PC-9 (cell line): ENCODE results near the gene AK5. TPM values are rescaled to one million over a fixed set of nuclear protein-coding genes. Genes with fewer than 3 reads are reported as not detected.
A peak's percentile ranks its signal among the peaks of the same experiment; 100 is the strongest.

Experiments
- BruUV-seq: library from RNA; stranded (reverse); fragments of 400-500 nt; replicated peaks from 2 replicates; lab custom pipeline; 2021; lab: Mats Ljungman, UMichigan
- CTCF ChIA-PET: fragments of 300-600 bp; sonication (Branson Sonifier 250); formaldehyde crosslinking; loops from one replicate; lab custom pipeline; 2022; ENCODE audit warnings: antibody characterized with exemption; lab: Charles Lee
- POLR2A ChIA-PET: fragments of 300-600 bp; sonication (Branson Sonifier 250); formaldehyde crosslinking; loops from one replicate; lab custom pipeline; 2022; ENCODE audit warnings: antibody characterized with exemption; ENCODE audit not compliant: unreplicated experiment; lab: Charles Lee
- DNase-seq, 2 experiments: peaks; one replicate each; pipeline versions ENCODE4 v3.0.0 to v3.0.0-alpha.2; 2015 to 2022; ENCODE audit warnings: mixed read lengths in 1 of 2
- H2AFZ ChIP-seq: fragments of 200-600 bp; sonication (generic); 2 replicates; pipeline ENCODE4 v1.8.1; 2017; ENCODE audit warnings: antibody characterized with exemption
- H3F3A ChIP-seq: fragments of 200-600 bp; sonication (generic); 2 replicates; pipeline ENCODE4 v1.8.1; 2017; ENCODE audit warnings: antibody characterized with exemption, mild to moderate bottlenecking, low read depth; ENCODE audit not compliant: insufficient read depth
- H3K27ac ChIP-seq: fragments of 200-600 bp; sonication (generic); 2 replicates; pipeline ENCODE4 v1.6.1; 2016; ENCODE audit warnings: mixed run types
- H3K27me3 ChIP-seq: fragments of 200-600 bp; sonication (generic); 2 replicates; pipeline ENCODE4 v1.6.1; 2016; ENCODE audit warnings: low read depth, mixed run types; ENCODE audit not compliant: insufficient read depth
- H3K36me3 ChIP-seq: fragments of 200-600 bp; sonication (generic); 2 replicates; pipeline ENCODE4 v1.6.1; 2016; ENCODE audit warnings: low read depth, mixed run types
- H3K4me1 ChIP-seq: fragments of 200-600 bp; sonication (generic); replicated peaks from 2 replicates; pipeline ENCODE4 v1.6.1; 2016; ENCODE audit warnings: mixed run types; ENCODE audit not compliant: insufficient read depth
- H3K4me2 ChIP-seq: fragments of 200-600 bp; sonication (generic); 2 replicates; pipeline ENCODE4 v1.6.1; 2017; ENCODE audit warnings: mixed run types
- H3K4me3 ChIP-seq: fragments of 200-600 bp; sonication (generic); 2 replicates; pipeline ENCODE4 v1.6.1; 2016; ENCODE audit warnings: mixed run types
- H3K79me2 ChIP-seq: fragments of 200-600 bp; sonication (generic); 2 replicates; pipeline ENCODE4 v1.6.1; 2017; ENCODE audit warnings: low read depth, mixed run types
- H3K9me2 ChIP-seq: fragments of 200-600 bp; sonication (generic); 2 replicates; pipeline ENCODE4 v1.8.1; 2017; ENCODE audit warnings: mild to moderate bottlenecking; ENCODE audit not compliant: insufficient read depth
- H3K9me3 ChIP-seq: fragments of 200-600 bp; sonication (generic); 2 replicates; pipeline ENCODE4 v1.8.1; 2016; ENCODE audit warnings: low read depth; ENCODE audit not compliant: insufficient read depth
- H4K20me1 ChIP-seq: fragments of 200-600 bp; sonication (generic); 2 replicates; pipeline ENCODE4 v1.8.1; 2017; ENCODE audit not compliant: insufficient read depth
- CTCF ChIP-seq: fragments of 200-600 bp; sonication (generic); conservative IDR thresholded peaks from 2 replicates; pipeline ENCODE4 v1.6.1; 2017; ENCODE audit warnings: mixed run types, antibody characterized with exemption, mild to moderate bottlenecking, moderate library complexity
- EZH2 ChIP-seq: fragments of 200-600 bp; sonication (generic); IDR thresholded peaks from 2 replicates; pipeline ENCODE4 v1.8.0; 2017; ENCODE audit warnings: antibody characterized with exemption, low read depth
- intact Hi-C: fragments of 100-400 bp; cut with micrococcal nuclease; formaldehyde crosslinking; loops from one replicate; pipeline ENCODE4 v1.10.0; 2022; ENCODE audit not compliant: unreplicated experiment
- total RNA-seq: library from RNA; stranded (reverse); gene quantifications from 2 replicates; pipeline ENCODE4 v1.2.3, GENCODE V29; 2021

The AK5 gene
- total RNA-seq, 1 experiment from 2014 or later: 1.2 TPM

DNA sequence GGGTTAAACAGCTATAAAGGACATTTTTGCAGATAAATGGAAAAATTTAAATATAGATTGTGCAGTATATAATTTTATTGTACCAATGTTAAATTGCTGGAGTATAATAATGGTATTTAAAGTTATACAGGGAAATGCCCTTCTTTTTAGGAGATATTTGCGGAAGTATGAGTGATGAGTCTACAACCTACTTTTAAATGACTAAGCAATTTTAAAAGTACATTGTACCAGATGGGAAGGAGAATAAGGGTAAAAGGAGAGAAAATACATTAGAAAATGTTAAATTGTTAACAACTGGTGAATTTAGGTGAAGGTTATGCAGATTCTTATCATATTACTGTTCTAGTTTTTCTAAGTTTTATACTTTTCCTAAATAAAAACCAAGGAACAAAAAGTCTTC lies 308.8 kb downstream of the AK5 start:
- no peaks in the 10 kb centered on the region for H3K9me3 ChIP-seq
- H3F3A ChIP-seq: peaks cover 9% of the 10 kb centered on the region
- no peaks in the 10 kb centered on the region for H3K27me3 ChIP-seq
- no peak overlapping the region for H2AFZ ChIP-seq
- POLR2A ChIA-PET: interaction anchor here (0.6 to 0.7 kb wide), 3 partner anchors 67 to 345 kb away, joined by 3 to 6 read pairs (median 5); no protein-coding TSS in a partner anchor
- 0 out of 2 replicates have a peak, but pooled peaks cover 10% of the 10 kb centered on the region for H3K36me3 ChIP-seq
- TF ChIP-seq EZH2 (no peak), CTCF (no peak)
- no peak for DNase-seq
- H4K20me1 ChIP-seq: peaks cover 5% of the 10 kb centered on the region; the same call in 1 of the 2 replicates
- H3K79me2 ChIP-seq: peaks cover 31% of the 10 kb centered on the region; the same call in 1 of the 2 replicates
- peak overlapping the region; percentile 8; the same call in 1 of the 2 replicates for H3K27ac ChIP-seq
- intact Hi-C loops: no loop called here
- H3K4me2 ChIP-seq: no peak overlapping the region
- no peak overlapping the region for H3K4me3 ChIP-seq
- no peaks in the 10 kb centered on the region for H3K9me2 ChIP-seq
- BruUV-seq: no TSS peak
- CTCF ChIA-PET: no interaction called here
- no peaks in the 10 kb centered on the region for H3K4me1 ChIP-seq

DNA sequence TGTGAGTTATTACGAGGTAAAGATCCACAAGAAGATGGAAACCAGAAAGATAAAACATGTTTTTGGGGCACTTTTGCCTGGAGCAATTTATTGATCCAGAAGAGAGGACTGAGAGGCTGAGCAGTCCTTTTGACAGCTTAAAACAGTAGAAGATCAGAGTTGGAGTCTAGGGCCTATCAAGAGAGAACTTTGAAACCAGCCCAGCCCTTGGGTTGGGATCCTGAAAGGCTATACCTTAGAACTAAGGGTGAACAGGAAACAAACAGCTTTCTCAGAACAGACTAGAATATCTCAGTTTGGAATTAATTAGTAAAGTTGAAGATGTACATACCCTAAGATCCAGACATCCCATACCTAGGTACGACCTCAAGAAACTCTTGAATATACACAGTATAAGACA lies 311.1 kb downstream of the AK5 start:
- Histone ChIP-seq H3K9me2 (no peaks in the 10 kb centered on the region), H3K27me3 (no peaks in the 10 kb centered on the region), H3K27ac (no peak overlapping the region), H3K4me2 (no peak overlapping the region), H2AFZ (no peak overlapping the region), H4K20me1 (peaks cover 9% of the 10 kb centered on the region; the same call in 1 of the 2 replicates), H3K4me1 (no peaks in the 10 kb centered on the region), H3K79me2 (peaks cover 26% of the 10 kb centered on the region; the same call in 1 of the 2 replicates), H3K36me3 (0 out of 2 replicates have a peak, but pooled peaks cover 8% of the 10 kb centered on the region), H3F3A (peaks cover 7% of the 10 kb centered on the region), H3K4me3 (no peak overlapping the region), H3K9me3 (no peaks in the 10 kb centered on the region)
- TF ChIP-seq EZH2 (no peak), CTCF (no peak)
- intact Hi-C loops: no loop called here
- no TSS peak for BruUV-seq
- no peak for DNase-seq
- POLR2A ChIA-PET: no interaction called here
- CTCF ChIA-PET: no interaction called here

DNA sequence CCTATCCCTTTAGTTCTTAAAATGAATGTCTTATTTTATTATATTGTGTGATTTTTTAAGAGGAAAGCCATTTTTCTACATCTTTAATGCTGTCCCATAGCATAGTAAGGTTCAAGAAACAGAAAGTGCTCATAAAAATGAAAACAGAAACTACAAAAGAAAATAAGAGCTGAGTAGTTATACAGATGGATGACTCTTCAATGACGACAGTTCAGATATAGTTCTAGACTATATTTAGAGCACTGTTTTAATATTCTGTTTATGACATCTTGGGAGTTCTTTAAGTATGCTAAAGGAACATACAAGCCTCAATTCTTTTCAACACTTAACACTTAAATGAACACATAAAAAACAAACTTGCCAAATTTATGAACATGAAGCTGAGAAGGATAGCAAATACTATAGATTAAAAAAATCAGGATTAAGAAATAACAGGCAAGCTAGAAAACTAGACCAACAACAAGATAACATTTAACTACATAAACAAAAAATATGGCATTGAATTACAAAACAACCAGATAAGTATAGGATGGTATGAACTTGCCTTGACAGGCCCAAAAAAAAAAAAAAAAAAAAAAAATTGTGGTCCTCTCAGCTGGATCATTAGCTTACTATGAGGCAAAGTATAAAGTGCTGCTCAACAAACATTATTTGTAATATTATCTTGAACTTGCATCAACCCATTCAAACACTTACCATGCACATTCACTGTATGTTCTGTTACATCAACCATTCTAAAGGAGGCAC lies 312.7 kb downstream of the AK5 start:
- no peak overlapping the region for H3K27ac ChIP-seq
- H3K36me3 ChIP-seq: 0 out of 2 replicates have a peak, but pooled peaks cover 4% of the 10 kb centered on the region
- DNase-seq: no peak
- no peaks in the 10 kb centered on the region for H3K4me1 ChIP-seq
- H3K9me3 ChIP-seq: no peaks in the 10 kb centered on the region
- no peak overlapping the region for H3K4me2 ChIP-seq
- TF ChIP-seq CTCF (no peak), EZH2 (no peak)
- H3K9me2 ChIP-seq: no peaks in the 10 kb centered on the region
- intact Hi-C loops: no loop called here
- peaks cover 7% of the 10 kb centered on the region for H3F3A ChIP-seq
- no peak overlapping the region for H2AFZ ChIP-seq
- no peaks in the 10 kb centered on the region for H3K27me3 ChIP-seq
- peaks cover 4% of the 10 kb centered on the region; the same call in 1 of the 2 replicates for H4K20me1 ChIP-seq
- H3K79me2 ChIP-seq: peaks cover 21% of the 10 kb centered on the region; the same call in 1 of the 2 replicates
- no peak overlapping the region for H3K4me3 ChIP-seq
- ChIA-PET CTCF (no interaction called here), POLR2A (no interaction called here)
- no TSS peak for BruUV-seq
